Adrenal gland (tissue), 5 donors: Measurements from ENCODE around the gene GIMAP8.

Experiments
- POLR2A ChIP-seq, 2 donors: fragments of 450-650 bp; IDR thresholded peaks; one replicate each; pipeline ENCODE4 v1.6.1; 2017; ENCODE audit warnings: antibody characterized with exemption in 2 of 2, mild to moderate bottlenecking in 2 of 2, moderate library complexity in 1 of 2
- TF ChIP-seq, protein P1 (sequence below), 6 experiments: fragments of 450-650 bp in 4 of 6; fragments of 200-600 bp in 2 of 6; sonication (generic) in 1 of 6; IDR thresholded peaks; 1 replicate in 5 of 6; 2 replicates in 1 of 6; pipeline versions ENCODE4 v1.5.1 to v1.8.0; 2016 to 2021; ENCODE audit warnings: antibody characterized with exemption in 6 of 6, mild to moderate bottlenecking in 2 of 6, moderate library complexity in 1 of 6
- donor health status: DM: no; HTN: no; CAD: no.

GRCh38 chr7:150481922-150482321, 31.5 kb downstream of the GIMAP8 start:
- TF ChIP-seq, protein P1, sequence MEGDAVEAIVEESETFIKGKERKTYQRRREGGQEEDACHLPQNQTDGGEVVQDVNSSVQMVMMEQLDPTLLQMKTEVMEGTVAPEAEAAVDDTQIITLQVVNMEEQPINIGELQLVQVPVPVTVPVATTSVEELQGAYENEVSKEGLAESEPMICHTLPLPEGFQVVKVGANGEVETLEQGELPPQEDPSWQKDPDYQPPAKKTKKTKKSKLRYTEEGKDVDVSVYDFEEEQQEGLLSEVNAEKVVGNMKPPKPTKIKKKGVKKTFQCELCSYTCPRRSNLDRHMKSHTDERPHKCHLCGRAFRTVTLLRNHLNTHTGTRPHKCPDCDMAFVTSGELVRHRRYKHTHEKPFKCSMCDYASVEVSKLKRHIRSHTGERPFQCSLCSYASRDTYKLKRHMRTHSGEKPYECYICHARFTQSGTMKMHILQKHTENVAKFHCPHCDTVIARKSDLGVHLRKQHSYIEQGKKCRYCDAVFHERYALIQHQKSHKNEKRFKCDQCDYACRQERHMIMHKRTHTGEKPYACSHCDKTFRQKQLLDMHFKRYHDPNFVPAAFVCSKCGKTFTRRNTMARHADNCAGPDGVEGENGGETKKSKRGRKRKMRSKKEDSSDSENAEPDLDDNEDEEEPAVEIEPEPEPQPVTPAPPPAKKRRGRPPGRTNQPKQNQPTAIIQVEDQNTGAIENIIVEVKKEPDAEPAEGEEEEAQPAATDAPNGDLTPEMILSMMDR (IDR thresholded peaks at IDR 0.05) = no peak
- no peak for TF ChIP-seq POLR2A (IDR thresholded peaks at IDR 0.05)
